Fibroblast of the aortic adventitia (primary cell): ENCODE results near the gene BTNL9. TPM values are rescaled to one million over a fixed set of nuclear protein-coding genes. Genes with fewer than 3 reads are reported as not detected.

ENCODE experiments used
- DNase-seq: peaks from one replicate; pipeline ENCODE4 v3.0.0-alpha.2; 2010; ENCODE audit warnings: low read depth
- H3K4me3 ChIP-seq: 2 replicates; pipeline ENCODE4 v1.5.1; 2011; ENCODE audit warnings: low read depth, mild to moderate bottlenecking, control low read depth, low read length, moderate library complexity
- total RNA-seq: library from RNA; depleted of rRNA; stranded (reverse); fragments of >200 nt; gene quantifications from 2 replicates; pipeline ENCODE4 v1.2.3, GENCODE V29; 2012; ENCODE audit warnings: low replicate concordance
- TF ChIP-seq, protein P1 (sequence below): IDR thresholded peaks from 2 replicates; pipeline ENCODE4 v1.5.1; 2011; ENCODE audit warnings: mild to moderate bottlenecking, low read length, control low read depth, inconsistent platforms; ENCODE audit not compliant: insufficient read depth

The BTNL9 gene
- total RNA-seq, 1 donor: not detected

DNA sequence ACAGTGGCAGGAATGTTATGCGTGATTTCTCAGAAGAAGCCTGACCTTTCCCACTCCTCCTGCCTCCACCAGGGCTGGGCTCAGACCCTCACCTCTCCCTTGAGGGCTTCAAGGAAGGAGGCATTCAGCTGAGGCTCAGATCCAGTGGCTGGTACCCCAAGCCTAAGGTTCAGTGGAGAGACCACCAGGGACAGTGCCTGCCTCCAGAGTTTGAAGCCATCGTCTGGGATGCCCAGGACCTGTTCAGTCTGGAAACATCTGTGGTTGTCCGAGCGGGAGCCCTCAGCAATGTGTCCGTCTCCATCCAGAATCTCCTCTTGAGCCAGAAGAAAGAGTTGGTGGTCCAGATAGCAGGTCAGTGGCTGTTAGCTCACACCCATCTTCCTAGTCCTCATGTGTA, 9.9 kb downstream of the BTNL9 start:
- no peak for DNase-seq
- TF ChIP-seq, protein P1, sequence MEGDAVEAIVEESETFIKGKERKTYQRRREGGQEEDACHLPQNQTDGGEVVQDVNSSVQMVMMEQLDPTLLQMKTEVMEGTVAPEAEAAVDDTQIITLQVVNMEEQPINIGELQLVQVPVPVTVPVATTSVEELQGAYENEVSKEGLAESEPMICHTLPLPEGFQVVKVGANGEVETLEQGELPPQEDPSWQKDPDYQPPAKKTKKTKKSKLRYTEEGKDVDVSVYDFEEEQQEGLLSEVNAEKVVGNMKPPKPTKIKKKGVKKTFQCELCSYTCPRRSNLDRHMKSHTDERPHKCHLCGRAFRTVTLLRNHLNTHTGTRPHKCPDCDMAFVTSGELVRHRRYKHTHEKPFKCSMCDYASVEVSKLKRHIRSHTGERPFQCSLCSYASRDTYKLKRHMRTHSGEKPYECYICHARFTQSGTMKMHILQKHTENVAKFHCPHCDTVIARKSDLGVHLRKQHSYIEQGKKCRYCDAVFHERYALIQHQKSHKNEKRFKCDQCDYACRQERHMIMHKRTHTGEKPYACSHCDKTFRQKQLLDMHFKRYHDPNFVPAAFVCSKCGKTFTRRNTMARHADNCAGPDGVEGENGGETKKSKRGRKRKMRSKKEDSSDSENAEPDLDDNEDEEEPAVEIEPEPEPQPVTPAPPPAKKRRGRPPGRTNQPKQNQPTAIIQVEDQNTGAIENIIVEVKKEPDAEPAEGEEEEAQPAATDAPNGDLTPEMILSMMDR: no peak
- no peak overlapping the region for H3K4me3 ChIP-seq

DNA sequence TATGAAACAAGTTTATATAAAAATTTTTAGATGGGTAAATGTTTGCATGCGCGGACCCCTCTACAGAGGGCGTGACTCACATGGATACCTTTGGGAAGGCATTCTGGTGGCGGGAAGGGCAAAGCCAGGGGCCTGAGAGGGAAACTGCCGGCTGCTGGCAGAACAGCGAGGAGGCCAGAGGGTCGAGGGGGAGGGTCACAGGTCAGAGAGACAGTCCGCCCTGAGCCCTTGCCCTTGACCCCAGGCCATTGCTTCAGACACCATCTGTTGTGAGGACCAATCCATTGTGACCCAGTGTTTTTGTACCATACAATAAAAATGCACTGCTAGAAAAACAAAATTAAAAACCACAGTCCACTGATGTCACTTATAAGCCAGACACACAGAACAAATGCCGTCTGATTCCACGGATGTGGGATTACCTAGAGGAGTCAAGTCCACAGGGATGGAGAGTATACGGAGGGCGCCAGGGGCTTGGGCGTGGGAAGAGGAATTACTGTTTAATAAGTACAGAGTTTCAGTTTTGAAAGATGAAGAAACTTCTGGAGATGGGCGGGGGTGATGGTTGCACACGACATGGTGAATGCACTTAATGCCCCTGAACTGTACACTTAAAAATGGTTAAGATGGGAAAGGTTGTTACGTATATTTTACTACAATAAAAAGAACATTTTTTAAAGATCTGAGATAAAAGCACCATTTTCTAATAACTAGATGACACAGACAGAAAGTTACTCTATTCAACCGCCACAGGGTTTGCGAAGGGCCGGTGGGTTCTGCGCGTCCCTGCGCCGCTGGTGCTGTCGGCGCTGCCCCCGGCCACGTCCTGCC, 12.0 kb downstream of the BTNL9 start:
- TF ChIP-seq, protein P1: no peak
- peak overlapping the region; percentile 17 for H3K4me3 ChIP-seq
- no peak for DNase-seq

DNA sequence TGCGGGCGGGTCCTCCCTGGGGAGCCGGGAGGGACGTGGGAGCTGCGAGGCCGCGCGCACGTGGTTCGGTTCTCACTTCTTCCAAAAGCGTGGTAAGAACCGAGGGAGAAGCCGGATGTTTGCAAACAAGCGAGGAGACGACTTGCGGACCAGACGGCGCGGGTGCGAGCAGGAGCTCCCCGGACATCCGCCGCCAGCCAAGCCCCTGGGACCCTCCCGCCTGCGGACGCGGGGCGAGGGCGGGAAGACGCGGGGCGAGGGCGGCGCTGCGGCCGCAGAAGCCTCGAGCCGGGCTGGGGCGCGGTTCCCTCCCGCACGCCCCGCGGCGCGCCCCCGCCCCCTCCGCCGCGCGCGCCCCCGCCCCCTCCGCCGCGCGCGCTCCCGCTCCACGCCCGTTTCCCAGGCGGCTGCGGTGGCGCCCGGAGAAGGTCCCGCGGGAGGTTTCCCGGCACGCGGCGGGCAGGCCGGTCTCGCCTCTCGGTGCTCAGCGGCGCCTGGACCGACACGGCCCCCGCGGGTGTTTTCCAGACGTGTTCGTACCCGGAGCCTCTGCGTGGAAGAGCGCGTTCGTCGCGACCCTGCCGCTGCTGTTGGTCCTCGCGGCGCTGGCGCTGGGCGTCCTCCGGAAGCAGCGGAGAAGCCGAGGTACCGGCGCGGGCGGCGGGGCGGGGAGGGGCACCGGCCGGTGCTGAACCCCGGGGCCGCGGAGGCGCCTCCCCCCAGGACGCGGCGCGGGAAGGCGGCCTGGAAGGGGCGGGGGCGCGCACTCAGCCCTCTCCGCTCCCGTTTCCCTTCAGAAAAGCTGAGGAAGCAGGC, 12.8 kb downstream of the BTNL9 start:
- TF ChIP-seq, protein P1: no peak
- H3K4me3 ChIP-seq: peak overlapping the region; percentile 51
- DNase-seq: no peak

DNA sequence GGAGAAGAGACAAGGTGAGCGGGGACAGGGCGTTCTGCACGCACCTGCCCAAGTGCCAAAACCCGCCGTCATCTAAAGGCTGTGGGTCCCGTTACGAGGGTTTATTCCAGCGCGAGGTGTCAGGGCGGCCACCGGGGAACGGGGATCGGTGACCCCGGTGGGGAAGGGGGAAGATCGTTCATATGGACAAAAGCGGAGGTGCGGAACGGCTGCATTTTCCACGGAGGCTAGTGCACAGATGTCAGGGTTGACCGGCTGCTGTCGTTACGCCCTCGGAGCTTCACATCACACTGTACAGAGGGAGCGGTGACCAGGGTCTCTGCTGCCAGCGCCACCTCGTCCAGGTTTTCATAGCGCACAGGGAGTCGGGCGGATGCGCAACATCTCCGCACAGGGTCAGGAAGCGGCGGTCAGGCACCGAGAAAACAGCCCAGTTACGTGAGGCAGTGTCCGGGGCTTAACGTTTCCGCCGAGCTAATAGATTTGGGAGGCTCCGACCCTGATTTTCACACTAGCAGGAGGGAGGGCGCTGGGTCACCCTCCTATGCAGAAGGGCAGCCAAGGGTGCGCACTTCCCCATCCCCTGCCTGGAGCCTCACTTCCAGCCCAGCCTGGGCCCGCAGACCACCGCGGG, 13.5 kb downstream of the BTNL9 start:
- H3K4me3 ChIP-seq: peak overlapping the region; percentile 51
- TF ChIP-seq, protein P1: no peak
- DNase-seq: no peak

DNA sequence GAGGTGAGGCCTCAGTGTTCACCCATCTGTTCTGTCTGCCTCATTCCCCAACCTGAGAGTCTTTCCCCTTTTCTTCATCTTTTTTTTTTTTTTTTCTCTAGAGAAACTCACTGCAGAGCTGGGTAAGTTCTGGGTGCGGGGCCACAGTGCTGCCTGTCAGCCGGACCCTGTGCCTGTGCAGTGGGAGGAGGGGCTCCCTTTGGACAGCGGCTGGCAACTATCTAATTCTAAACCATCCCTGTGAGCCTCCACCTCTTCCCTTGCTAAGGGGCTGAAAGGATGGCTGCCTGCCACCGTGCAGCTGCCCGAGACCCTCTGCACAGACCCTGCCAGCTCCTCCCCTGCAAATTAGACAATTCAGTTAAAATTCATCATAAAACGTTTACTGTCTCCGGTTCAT, 14.1 kb downstream of the BTNL9 start:
- no peak overlapping the region for H3K4me3 ChIP-seq
- TF ChIP-seq, protein P1: no peak
- no peak for DNase-seq

DNA sequence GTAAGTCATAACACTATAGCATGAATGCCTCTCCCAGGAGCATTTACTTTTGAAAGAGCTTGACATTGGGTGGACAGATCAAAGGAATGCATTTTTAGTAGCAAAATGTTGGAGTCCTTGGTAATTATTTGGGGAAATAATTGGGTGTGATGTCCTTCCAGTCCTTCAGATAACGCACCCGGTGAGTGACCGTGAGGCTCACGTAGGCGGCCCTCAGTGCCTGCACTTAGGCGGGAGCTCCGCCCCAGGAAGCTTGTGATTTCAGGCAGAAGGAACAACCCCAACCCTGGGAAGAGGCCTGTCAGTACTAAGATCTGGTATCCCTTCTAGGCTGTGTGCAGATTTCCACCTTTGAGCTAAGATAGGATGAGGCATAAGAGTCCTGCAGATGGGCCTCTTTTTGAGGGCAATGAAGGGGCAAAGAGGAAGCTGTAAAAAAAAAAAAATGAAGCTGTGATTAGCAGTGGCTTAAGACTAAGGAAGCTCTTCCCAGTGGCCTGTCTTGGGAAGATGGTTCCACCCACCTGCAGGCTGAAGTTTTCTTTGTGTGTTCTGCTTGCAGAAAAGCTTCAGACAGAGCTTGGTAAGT, 14.9 kb downstream of the BTNL9 start:
- TF ChIP-seq, protein P1: no peak
- no peak for DNase-seq
- H3K4me3 ChIP-seq: no peak overlapping the region
